Measurements from ENCODE around the gene ANK3.

- TF ChIP-seq POLR2AphosphoS5 (IDR thresholded peaks at IDR 0.05; ENCODE audit: low read depth, low read length) (no peak), SIN3A (IDR thresholded peaks at IDR 0.05; ENCODE audit: borderline replicate concordance, insufficient read depth, low read length) (no peak), TAF1 (IDR thresholded peaks at IDR 0.05; ENCODE audit: borderline replicate concordance, insufficient read depth, low read length) (no peak), FOXP2 (optimal IDR thresholded peaks at IDR 0.05; ENCODE audit: borderline replicate concordance, extremely low read depth, extremely low read length, insufficient read depth) (no peak)
- TF ChIP-seq, protein P1, sequence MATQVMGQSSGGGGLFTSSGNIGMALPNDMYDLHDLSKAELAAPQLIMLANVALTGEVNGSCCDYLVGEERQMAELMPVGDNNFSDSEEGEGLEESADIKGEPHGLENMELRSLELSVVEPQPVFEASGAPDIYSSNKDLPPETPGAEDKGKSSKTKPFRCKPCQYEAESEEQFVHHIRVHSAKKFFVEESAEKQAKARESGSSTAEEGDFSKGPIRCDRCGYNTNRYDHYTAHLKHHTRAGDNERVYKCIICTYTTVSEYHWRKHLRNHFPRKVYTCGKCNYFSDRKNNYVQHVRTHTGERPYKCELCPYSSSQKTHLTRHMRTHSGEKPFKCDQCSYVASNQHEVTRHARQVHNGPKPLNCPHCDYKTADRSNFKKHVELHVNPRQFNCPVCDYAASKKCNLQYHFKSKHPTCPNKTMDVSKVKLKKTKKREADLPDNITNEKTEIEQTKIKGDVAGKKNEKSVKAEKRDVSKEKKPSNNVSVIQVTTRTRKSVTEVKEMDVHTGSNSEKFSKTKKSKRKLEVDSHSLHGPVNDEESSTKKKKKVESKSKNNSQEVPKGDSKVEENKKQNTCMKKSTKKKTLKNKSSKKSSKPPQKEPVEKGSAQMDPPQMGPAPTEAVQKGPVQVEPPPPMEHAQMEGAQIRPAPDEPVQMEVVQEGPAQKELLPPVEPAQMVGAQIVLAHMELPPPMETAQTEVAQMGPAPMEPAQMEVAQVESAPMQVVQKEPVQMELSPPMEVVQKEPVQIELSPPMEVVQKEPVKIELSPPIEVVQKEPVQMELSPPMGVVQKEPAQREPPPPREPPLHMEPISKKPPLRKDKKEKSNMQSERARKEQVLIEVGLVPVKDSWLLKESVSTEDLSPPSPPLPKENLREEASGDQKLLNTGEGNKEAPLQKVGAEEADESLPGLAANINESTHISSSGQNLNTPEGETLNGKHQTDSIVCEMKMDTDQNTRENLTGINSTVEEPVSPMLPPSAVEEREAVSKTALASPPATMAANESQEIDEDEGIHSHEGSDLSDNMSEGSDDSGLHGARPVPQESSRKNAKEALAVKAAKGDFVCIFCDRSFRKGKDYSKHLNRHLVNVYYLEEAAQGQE (IDR thresholded peaks at IDR 0.05; ENCODE audit: insufficient read depth in 1 of 2, low read depth in 2 of 2, low read length in 2 of 2): no peak
Observed at GRCh38 chr10:60169111-60169510, 220.6 kb downstream of the ANK3 start.
